ENCODE results near the gene TESK2. TPM values are rescaled to one million over a fixed set of nuclear protein-coding genes. Genes with fewer than 3 reads are reported as not detected.
A peak's percentile ranks its signal among the peaks of the same experiment; 100 is the strongest.

TESK2 gene
- total and polyA plus RNA-seq, 12 donors, result 1.1 to 21.4 (median 3.6) TPM

DNA sequence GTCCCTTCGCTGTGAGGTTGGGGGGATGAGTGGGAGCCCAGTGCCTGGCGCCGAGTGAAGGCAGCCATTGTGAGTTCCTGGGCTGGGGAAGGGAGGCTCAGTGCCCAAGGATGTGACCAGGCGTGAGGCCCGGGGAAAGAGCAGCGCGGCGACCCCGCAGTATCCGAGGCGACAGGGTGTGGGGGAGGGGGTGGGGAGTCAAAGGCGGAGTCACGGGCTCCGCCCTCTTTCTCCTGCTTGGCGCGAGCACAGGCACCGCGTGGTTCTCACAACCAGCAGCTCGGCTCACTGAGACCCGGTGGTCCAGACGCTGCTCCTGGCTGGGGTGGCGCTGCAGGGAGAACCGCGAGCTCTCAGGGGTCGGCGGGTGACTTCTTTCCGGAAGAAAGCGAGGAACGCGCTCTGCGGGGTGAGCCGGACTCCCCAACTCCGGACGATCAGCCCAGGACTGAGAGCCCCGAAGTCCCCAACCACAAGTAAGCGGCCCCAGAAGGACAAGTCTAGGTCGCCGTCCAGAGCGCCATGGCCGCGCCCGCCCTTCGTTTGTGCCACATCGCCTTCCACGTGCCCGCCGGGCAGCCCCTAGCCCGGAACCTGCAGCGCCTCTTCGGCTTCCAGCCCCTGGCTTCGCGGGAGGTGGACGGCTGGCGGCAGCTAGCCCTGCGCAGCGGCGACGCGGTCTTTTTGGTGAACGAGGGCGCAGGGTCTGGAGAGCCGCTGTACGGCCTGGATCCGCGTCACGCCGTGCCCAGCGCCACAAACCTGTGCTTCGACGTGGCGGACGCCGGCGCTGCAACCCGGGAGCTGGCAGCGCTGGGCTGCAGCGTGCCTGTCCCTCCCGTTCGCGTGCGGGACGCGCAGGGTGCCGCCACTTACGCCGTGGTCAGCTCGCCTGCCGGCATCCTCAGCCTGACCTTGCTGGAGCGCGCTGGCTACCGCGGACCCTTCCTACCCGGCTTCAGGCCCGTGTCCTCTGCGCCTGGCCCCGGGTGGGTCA, 164.0 kb downstream of the TESK2 start, which contains the start of gene HPDL:
HPDL (plus strand) TSS at position 269 of the 997 bp plus-strand sequence; CDS start at position 523, 254 bp downstream.
- H3K27ac ChIP-seq, result no peak within 1 kb of the TSS
- intact Hi-C loops (cut with DNase I), result no loop called here
- WGBS, 4 donors, result 1 to 8% (median 6%) methylated on average over 7 to 96 of the region's 96 CpGs
- H3K9me3 ChIP-seq (replicated peaks in 1 of 3), result no peaks in the 10 kb centered on the region
- H3K27me3 ChIP-seq, result no peaks in the 10 kb centered on the region
- DNase-seq, result peak; percentile 55 to 69 (median 64)
- H3K4me1 ChIP-seq (replicated peaks in 1 of 2), result peaks cover 8 to 10% of the 10 kb centered on the region in 2 donors
- peak within 1 kb of the TSS in 3 of 4 donors; percentile 4 to 71 (median 35) for H3K4me3 ChIP-seq
- peaks cover 0 to 13% of the 10 kb centered on the region in 2 donors for H3K36me3 ChIP-seq (replicated peaks in 1 of 2)
- TF ChIP-seq POLR2A (IDR thresholded peaks at IDR 0.05) (no peak), CTCF (IDR thresholded peaks at IDR 0.05) (no peak)

DNA sequence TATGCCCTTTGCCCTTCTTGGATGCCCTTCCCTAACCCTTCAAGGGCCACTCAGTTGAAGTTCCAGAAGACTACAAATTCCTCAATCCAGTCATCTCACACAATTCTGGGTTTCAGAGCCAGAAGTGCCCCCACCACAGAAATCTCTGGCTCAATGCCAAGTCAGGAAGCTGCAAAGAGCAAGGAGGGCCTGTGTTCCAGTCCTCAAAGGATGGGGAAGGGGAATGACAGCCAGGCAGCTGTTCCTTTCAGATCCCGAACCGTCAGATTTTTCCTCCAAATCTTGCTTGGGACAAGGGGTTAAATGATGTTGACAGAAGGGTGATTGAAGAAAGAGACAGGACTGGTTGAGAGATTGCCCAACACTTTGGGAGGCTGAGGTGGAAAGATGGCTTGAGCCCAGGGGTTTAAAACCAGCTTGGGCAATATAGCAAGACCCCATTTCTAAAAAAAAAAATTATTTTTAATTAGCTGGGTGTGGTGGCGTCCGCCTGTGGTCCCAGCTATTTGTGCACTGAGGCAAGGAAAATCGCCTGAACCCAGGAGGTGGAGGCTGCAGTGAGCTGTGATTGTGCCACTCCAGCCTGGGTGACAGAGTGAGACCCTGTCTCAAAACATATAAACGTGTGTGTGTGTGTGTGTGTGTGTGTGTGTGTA, 165.0 kb downstream of the TESK2 start:
- H3K4me1 ChIP-seq (replicated peaks in 1 of 2), result peaks cover 8 to 10% of the 10 kb centered on the region in 2 donors
- peak overlapping the region in 1 of 4 donors; percentile 71 for H3K4me3 ChIP-seq
- WGBS, 4 donors, result 58 to 60% (median 59%) methylated on average over 6 of the region's 6 CpGs
- intact Hi-C loops (cut with DNase I), result no loop called here
- H3K27me3 ChIP-seq, result no peaks in the 10 kb centered on the region
- H3K27ac ChIP-seq, result no peak overlapping the region
- no peak for TF ChIP-seq POLR2A (IDR thresholded peaks at IDR 0.05)
- TF ChIP-seq CTCF (IDR thresholded peaks at IDR 0.05), result no peak
- H3K36me3 ChIP-seq (replicated peaks in 1 of 2), result peaks cover 0 to 7% of the 10 kb centered on the region in 2 donors
- DNase-seq, result no peak
- no peaks in the 10 kb centered on the region for H3K9me3 ChIP-seq (replicated peaks in 1 of 3)

GRCh38 chr1:45322486-45323040, 168.4 kb downstream of the TESK2 start:
- H3K27ac ChIP-seq, result no peak overlapping the region
- peaks cover 8 to 9% of the 10 kb centered on the region in 2 donors for H3K4me1 ChIP-seq (replicated peaks in 1 of 2)
- intact Hi-C loops (cut with DNase I), result no loop called here
- DNase-seq, result no peak
- H3K4me3 ChIP-seq, result no peak overlapping the region
- no peaks in the 10 kb centered on the region for H3K27me3 ChIP-seq
- no peaks in the 10 kb centered on the region for H3K36me3 ChIP-seq (replicated peaks in 1 of 2)
- TF ChIP-seq POLR2A (IDR thresholded peaks at IDR 0.05), result no peak
- TF ChIP-seq CTCF (IDR thresholded peaks at IDR 0.05), result no peak
- H3K9me3 ChIP-seq (replicated peaks in 1 of 3), result no peaks in the 10 kb centered on the region
- WGBS, 4 donors, result 80 to 89% (median 85%) methylated on average over 10 of the region's 10 CpGs

DNA sequence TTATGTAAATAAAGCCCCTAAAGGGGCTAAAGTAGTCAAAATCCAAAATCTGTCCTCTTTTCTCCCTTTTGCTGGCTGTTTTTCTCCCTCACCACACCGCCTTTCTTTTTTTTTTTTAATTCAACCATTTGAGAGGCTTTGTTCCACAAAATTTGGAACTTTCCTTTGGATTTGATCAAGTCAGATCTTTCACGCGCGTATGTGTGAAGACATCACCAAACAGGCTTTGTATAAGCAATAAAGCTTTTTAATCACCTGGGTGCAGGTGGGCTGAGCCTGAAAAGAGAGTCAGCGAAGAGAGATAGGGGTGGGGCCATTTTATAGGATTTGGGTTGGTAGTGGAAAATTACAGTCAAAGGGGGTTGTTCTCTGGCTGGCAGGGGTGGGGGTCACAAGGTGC, 169.5 kb downstream of the TESK2 start:
- Histone ChIP-seq H3K27me3 (no peaks in the 10 kb centered on the region), H3K4me1 (replicated peaks in 1 of 2) (no peaks in the 10 kb centered on the region), H3K27ac (no peak overlapping the region), H3K9me3 (replicated peaks in 1 of 3) (no peaks in the 10 kb centered on the region), H3K36me3 (replicated peaks in 1 of 2) (no peaks in the 10 kb centered on the region), H3K4me3 (no peak overlapping the region)
- peak in 1 of 7 donors; percentile 7 for DNase-seq
- 92 to 94% (median 93%) methylated on average over 5 of the region's 5 CpGs for WGBS, 4 donors
- TF ChIP-seq CTCF (IDR thresholded peaks at IDR 0.05) (no peak), POLR2A (IDR thresholded peaks at IDR 0.05) (no peak)
- intact Hi-C loops (cut with DNase I), result no loop called here

Data from adrenal gland (tissue), 12 donors.